NCI-H526 (cell line): ENCODE measurements around the gene SBNO1.
"Not testable (repeated sequence)": the region's sequence is repeated elsewhere in the genome, so short reads cannot be mapped to it uniquely, and the experiment has no call there.

Experiments used
- DNase-seq, 2 experiments: peaks; one replicate each; lab custom pipeline; 2025; lab: John Stamatoyannopoulos, UW

Gene SBNO1

DNA sequence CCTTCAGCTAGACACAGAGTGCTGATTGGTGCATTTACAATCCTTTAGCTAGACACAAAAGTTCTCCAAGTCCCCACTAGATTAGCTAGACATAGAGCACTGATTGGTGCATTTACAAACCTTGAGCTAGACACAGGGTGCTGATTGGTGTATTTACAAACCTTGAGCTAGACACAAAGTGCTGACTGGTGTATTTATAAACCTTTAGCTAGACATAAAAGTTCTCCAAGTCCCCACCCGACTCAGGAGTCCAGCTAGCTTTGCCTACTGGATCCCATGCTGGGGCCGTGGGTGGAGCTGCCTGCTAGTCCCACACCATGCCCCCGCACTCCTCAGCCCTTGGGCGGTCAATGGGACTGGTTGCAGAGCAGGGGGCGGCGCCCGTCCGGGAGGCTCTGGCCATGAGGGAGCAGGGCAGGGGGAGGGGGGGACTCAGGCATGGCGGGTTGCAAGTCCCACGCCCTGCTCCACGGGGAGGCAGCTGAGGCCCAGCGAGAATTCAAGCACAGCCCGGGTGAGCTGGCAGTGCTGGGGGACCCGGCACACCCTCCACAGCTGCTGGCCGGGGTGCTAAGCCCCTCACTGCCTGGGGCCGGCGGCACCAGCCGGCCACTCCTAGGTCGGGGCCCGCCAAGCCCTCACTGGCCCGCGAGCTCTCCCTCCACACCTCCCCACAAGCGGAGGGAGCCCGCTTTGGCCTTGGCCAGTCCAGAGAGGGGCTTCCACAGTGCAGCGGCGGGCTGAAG is 115.5 kb downstream of the SBNO1 start:
- not testable (repeated sequence) for DNase-seq

DNA sequence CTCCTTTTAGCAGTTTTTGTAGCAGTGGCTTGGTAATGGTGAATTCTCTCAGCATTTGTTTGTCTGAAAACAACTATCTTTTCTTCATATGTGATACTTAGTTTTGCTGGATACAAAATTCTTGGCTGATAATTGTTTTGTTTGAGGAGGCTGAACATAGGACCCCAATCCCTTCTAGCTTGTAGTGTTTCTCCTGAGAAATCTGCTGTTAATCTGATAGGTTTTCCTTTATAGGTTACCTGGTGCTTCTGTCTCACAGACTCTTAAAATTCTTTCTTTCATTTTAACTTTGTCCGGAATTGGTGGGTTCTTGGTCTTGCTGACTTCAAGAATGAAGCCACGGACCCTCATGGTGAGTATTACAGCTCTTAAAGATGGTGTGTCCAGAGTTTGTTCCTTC is 116.5 kb downstream of the SBNO1 start:
- DNase-seq, result not testable (repeated sequence)

DNA sequence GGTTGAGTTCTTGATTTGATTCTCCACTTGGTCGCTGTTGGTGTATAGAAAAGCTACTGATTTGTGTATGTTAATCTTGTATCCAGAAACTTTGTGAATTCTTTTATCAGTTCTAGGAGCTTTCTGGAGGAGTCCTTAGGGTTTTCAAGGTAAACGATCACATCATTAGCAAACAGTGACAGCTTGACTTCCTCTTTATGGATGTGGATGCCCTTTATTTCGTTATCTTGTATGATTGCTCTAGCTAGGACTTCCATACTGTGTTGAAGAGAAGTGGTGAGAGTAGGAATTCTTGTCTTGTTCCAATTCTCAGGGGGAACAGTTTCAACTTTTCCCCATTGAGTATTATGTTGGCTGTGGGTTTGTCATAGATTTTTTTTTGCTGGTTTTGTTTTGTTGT is 119.0 kb downstream of the SBNO1 start:
- DNase-seq, result no peak

- no peak for DNase-seq
Observed at GRCh38 chr12:123243671-123244262, 120.9 kb downstream of the SBNO1 start.

GRCh38 chr12:123242116-123242904 is 122.3 kb downstream of the SBNO1 start:
- DNase-seq, result no peak
